ENCODE results near the gene OR4C46. TPM values are rescaled to one million over a fixed set of nuclear protein-coding genes. Genes with fewer than 3 reads are reported as not detected.
"Not testable (repeated sequence)": the region's sequence is repeated elsewhere in the genome, so short reads cannot be mapped to it uniquely, and the experiment has no call there.

The OR4C46 gene
- total RNA-seq (not detected), polyA plus RNA-seq (not detected)
- long read RNA-seq, donor 1, result 0 reads
- long read RNA-seq, donor 2, result 0 reads
- long read RNA-seq, donor 3, result 0 reads
- long read RNA-seq, donor 4, result 0 reads
- long read RNA-seq, donor 5, result 0 reads

GRCh38 chr11:54603898-54604297, at the start of gene OR4C46:
OR4C46 (minus strand) TSS chr11:54603998; CDS start chr11:54603998, 0 bp downstream.
- H3K36me3 ChIP-seq (ENCODE audit: control insufficient read depth in 4 of 4, insufficient read depth in 4 of 4, low read length in 4 of 4), result no peaks in the 10 kb centered on the region
- H3K27me3 ChIP-seq (ENCODE audit: control insufficient read depth in 3 of 3, insufficient read depth in 3 of 3, low read length in 2 of 3), result no peaks in the 10 kb centered on the region
- no peak within 1 kb of the TSS for H3K9ac ChIP-seq (ENCODE audit: insufficient read depth in 1 of 2, low read length in 2 of 2)
- DNase-seq (no peak), ATAC-seq (ENCODE audit: insufficient read depth, low FRiP score) (no peak)
- H3K4me1 ChIP-seq (ENCODE audit: control insufficient read depth in 5 of 5, insufficient read depth in 5 of 5, low read length in 5 of 5), result no peaks in the 10 kb centered on the region
- H3K27ac ChIP-seq (ENCODE audit: low read depth in 1 of 2, low read length in 1 of 2), result no peak within 1 kb of the TSS
- H3K4me3 ChIP-seq, result no peak within 1 kb of the TSS
- H3K9me3 ChIP-seq (ENCODE audit: control insufficient read depth in 4 of 4, insufficient read depth in 3 of 4, low read length in 3 of 4), result peaks cover 0 to 5% (median 0%) of the 10 kb centered on the region in 4 donors
- TF ChIP-seq CTCF (IDR thresholded peaks at IDR 0.05; ENCODE audit: control extremely low read depth, extremely low read depth), result no peak
- WGBS, 2 donors, result 55 to 60% methylated on average over 1 of the region's 1 CpG

- H3K9ac ChIP-seq (ENCODE audit: insufficient read depth in 1 of 2, low read length in 2 of 2); H3K27ac ChIP-seq (ENCODE audit: low read depth in 1 of 2, low read length in 1 of 2); H3K4me1 ChIP-seq (ENCODE audit: control insufficient read depth in 5 of 5, insufficient read depth in 5 of 5, low read length in 5 of 5); DNase-seq; H3K4me3 ChIP-seq; H3K36me3 ChIP-seq (ENCODE audit: control insufficient read depth in 4 of 4, insufficient read depth in 4 of 4, low read length in 4 of 4); H3K27me3 ChIP-seq (ENCODE audit: control insufficient read depth in 3 of 3, insufficient read depth in 3 of 3, low read length in 2 of 3); ATAC-seq (ENCODE audit: insufficient read depth, low FRiP score): not testable (repeated sequence)
- peaks cover 0 to 11% (median 7%) of the 10 kb centered on the region in 4 donors for H3K9me3 ChIP-seq (ENCODE audit: control insufficient read depth in 4 of 4, insufficient read depth in 3 of 4, low read length in 3 of 4)
- WGBS, 2 donors, result 62 to 70% methylated on average over 8 of the region's 8 CpGs
Observed at GRCh38 chr11:54645606-54646005, 41.8 kb upstream of the OR4C46 start.

- WGBS, 2 donors, result 55 to 65% methylated on average over 3 of the region's 3 CpGs
- not testable (repeated sequence) for H3K9ac ChIP-seq (ENCODE audit: insufficient read depth in 1 of 2, low read length in 2 of 2); H3K4me1 ChIP-seq (ENCODE audit: control insufficient read depth in 5 of 5, insufficient read depth in 5 of 5, low read length in 5 of 5); DNase-seq; H3K4me3 ChIP-seq; H3K27ac ChIP-seq (ENCODE audit: low read depth in 1 of 2, low read length in 1 of 2); H3K27me3 ChIP-seq (ENCODE audit: control insufficient read depth in 3 of 3, insufficient read depth in 3 of 3, low read length in 2 of 3); H3K36me3 ChIP-seq (ENCODE audit: control insufficient read depth in 4 of 4, insufficient read depth in 4 of 4, low read length in 4 of 4); ATAC-seq (ENCODE audit: insufficient read depth, low FRiP score)
- peaks cover 0 to 25% (median 14%) of the 10 kb centered on the region in 4 donors for H3K9me3 ChIP-seq (ENCODE audit: control insufficient read depth in 4 of 4, insufficient read depth in 3 of 4, low read length in 3 of 4)
Observed at GRCh38 chr11:54561439-54561838, 42.4 kb downstream of the OR4C46 start.

- DNase-seq (no peak), ATAC-seq (ENCODE audit: insufficient read depth, low FRiP score) (no peak)
- Histone ChIP-seq H3K4me3 (no peak overlapping the region), H3K36me3 (ENCODE audit: control insufficient read depth in 4 of 4, insufficient read depth in 4 of 4, low read length in 4 of 4) (no peaks in the 10 kb centered on the region), H3K27ac (ENCODE audit: low read depth in 1 of 2, low read length in 1 of 2) (no peak overlapping the region), H3K9me3 (ENCODE audit: control insufficient read depth in 4 of 4, insufficient read depth in 3 of 4, low read length in 3 of 4) (peaks cover 0 to 21% (median 13%) of the 10 kb centered on the region in 4 donors), H3K4me1 (ENCODE audit: control insufficient read depth in 5 of 5, insufficient read depth in 5 of 5, low read length in 5 of 5) (no peaks in the 10 kb centered on the region), H3K9ac (ENCODE audit: insufficient read depth in 1 of 2, low read length in 2 of 2) (no peak overlapping the region), H3K27me3 (ENCODE audit: control insufficient read depth in 3 of 3, insufficient read depth in 3 of 3, low read length in 2 of 3) (no peaks in the 10 kb centered on the region)
- 52 to 67% methylated on average over 3 of the region's 3 CpGs for WGBS, 2 donors
- TF ChIP-seq CTCF (IDR thresholded peaks at IDR 0.05; ENCODE audit: control extremely low read depth, extremely low read depth), result no peak
Observed at GRCh38 chr11:54558919-54559318, 44.9 kb downstream of the OR4C46 start.

All from lung (tissue), 16 donors.